GM19351 (cell line): Measurements from ENCODE around the gene EMILIN2.

ENCODE experiments used
- ATAC-seq: cut with Tn5 transposase; IDR thresholded peaks from one replicate; pipeline ENCODE4 v1.9.1; 2021; ENCODE audit warnings: mild to moderate bottlenecking, moderate library complexity; ENCODE audit not compliant: unreplicated experiment

Gene EMILIN2

GRCh38 chr18:2897448-2898185 is 50.8 kb downstream of the EMILIN2 start:
- ATAC-seq: no peak

GRCh38 chr18:2898186-2898640 is 51.4 kb downstream of the EMILIN2 start:
- ATAC-seq: no peak

- no peak for ATAC-seq
Measured at GRCh38 chr18:2900684-2901422, 54.0 kb downstream of the EMILIN2 start.

- no peak for ATAC-seq
Measured at GRCh38 chr18:2901423-2901985, 54.7 kb downstream of the EMILIN2 start.

GRCh38 chr18:2902327-2902726 is 55.5 kb downstream of the EMILIN2 start:
- no peak for ATAC-seq

GRCh38 chr18:2903006-2903405 is 56.2 kb downstream of the EMILIN2 start:
- ATAC-seq: no peak

- peak; percentile 32 for ATAC-seq
Measured at GRCh38 chr18:2905854-2906703, 59.3 kb downstream of the EMILIN2 start.

- peak; percentile 60 for ATAC-seq
Measured at GRCh38 chr18:2906704-2907549, 60.1 kb downstream of the EMILIN2 start.

- no peak for ATAC-seq
Measured at GRCh38 chr18:2907550-2908135, 60.8 kb downstream of the EMILIN2 start.

GRCh38 chr18:2908166-2908945 is 61.5 kb downstream of the EMILIN2 start:
- ATAC-seq: no peak

- no peak for ATAC-seq
Measured at GRCh38 chr18:2908946-2909335, 62.1 kb downstream of the EMILIN2 start.

GRCh38 chr18:2909431-2910140 is 62.8 kb downstream of the EMILIN2 start:
- ATAC-seq: no peak

GRCh38 chr18:2910261-2910660 is 63.5 kb downstream of the EMILIN2 start:
- ATAC-seq: no peak

GRCh38 chr18:2910751-2911425 is 64.1 kb downstream of the EMILIN2 start:
- no peak for ATAC-seq

- ATAC-seq: no peak
Measured at GRCh38 chr18:2911533-2911932, 64.7 kb downstream of the EMILIN2 start.

GRCh38 chr18:2912357-2913299 is 65.8 kb downstream of the EMILIN2 start:
- ATAC-seq: no peak
